Activated B cell treated with CpG ODN at 0.5 μM for 24 hours (primary cell): ENCODE measurements around the gene PKP1. TPM values are rescaled to one million over a fixed set of nuclear protein-coding genes. Genes with fewer than 3 reads are reported as not detected.
"Not testable (repeated sequence)": the region's sequence is repeated elsewhere in the genome, so short reads cannot be mapped to it uniquely, and the experiment has no call there.

Experiments used
- ATAC-seq: fragments of 200-7000 bp; cut with Tn5 transposase; one replicate; pipeline ENCODE4 v1.10.0; 2021; ENCODE audit warnings: low read depth, mild to moderate bottlenecking, moderate library complexity
- CTCF ChIA-PET: fragments of 350-600 bp; sonication (Branson Sonifier 250); formaldehyde crosslinking; loops from one replicate; lab custom pipeline; 2021; ENCODE audit warnings: antibody characterized with exemption; lab: Charles Lee
- POLR2A ChIA-PET: fragments of 350-600 bp; sonication (Branson Sonifier 250); formaldehyde crosslinking; loops from one replicate; lab custom pipeline; 2021; ENCODE audit warnings: antibody characterized with exemption; lab: Charles Lee
- DNase-seq: peaks from one replicate; pipeline ENCODE4 v3.0.0; 2022
- H3K27ac Mint-ChIP-seq: one replicate; pipeline ENCODE4 v1.8.0; 2020; ENCODE audit warnings: mixed read lengths
- H3K27me3 Mint-ChIP-seq: one replicate; pipeline ENCODE4 v1.8.0; 2021; ENCODE audit warnings: mixed read lengths
- H3K36me3 Mint-ChIP-seq: one replicate; pipeline ENCODE4 v1.8.0; 2021; ENCODE audit warnings: low read depth, mixed read lengths
- H3K4me1 Mint-ChIP-seq: one replicate; pipeline ENCODE4 v1.8.0; 2021; ENCODE audit warnings: mixed read lengths
- H3K4me3 Mint-ChIP-seq: one replicate; pipeline ENCODE4 v1.8.0; 2020; ENCODE audit warnings: mild to moderate bottlenecking, mixed read lengths
- H3K9me3 Mint-ChIP-seq: one replicate; pipeline ENCODE4 v1.8.0; 2020; ENCODE audit warnings: mixed read lengths
- CTCF ChIP-seq: fragments of 200-600 bp; IDR thresholded peaks from one replicate; pipeline ENCODE4 v1.8.0; 2022; ENCODE audit warnings: antibody characterized with exemption, mild to moderate bottlenecking
- intact Hi-C: fragments of 100-400 bp; cut with micrococcal nuclease; formaldehyde crosslinking; loops from one replicate; pipeline ENCODE4 v1.15.1; 2024
- total RNA-seq: library from RNA; stranded (reverse); gene quantifications from 2 replicates; pipeline ENCODE4 v1.2.3, GENCODE V29; 2022

The PKP1 gene
- total RNA-seq, 1 donor from 2014 or later = not detected

GRCh38 chr1:201253411-201253810, 29.9 kb upstream of the PKP1 start:
- ATAC-seq (no peak), DNase-seq (no peak)
- H3K27me3 Mint-ChIP-seq = peaks cover 7% of the 10 kb centered on the region
- H3K4me3 Mint-ChIP-seq = no peak overlapping the region
- no peak for TF ChIP-seq CTCF
- intact Hi-C loops = no loop called here
- POLR2A ChIA-PET = no interaction called here
- H3K36me3 Mint-ChIP-seq = no peaks in the 10 kb centered on the region
- no peaks in the 10 kb centered on the region for H3K4me1 Mint-ChIP-seq
- H3K9me3 Mint-ChIP-seq = no peaks in the 10 kb centered on the region
- CTCF ChIA-PET = no interaction called here
- H3K27ac Mint-ChIP-seq = no peak overlapping the region

- H3K27me3 Mint-ChIP-seq = peaks cover 7% of the 10 kb centered on the region
- CTCF ChIA-PET = no interaction called here
- H3K9me3 Mint-ChIP-seq = no peaks in the 10 kb centered on the region
- DNase-seq (no peak), ATAC-seq (no peak)
- no peak for TF ChIP-seq CTCF
- intact Hi-C loops = loop anchor here (1.0 kb wide), 1 partner anchor 154 kb away; no protein-coding TSS in a partner anchor
- H3K36me3 Mint-ChIP-seq = no peaks in the 10 kb centered on the region
- no peak overlapping the region for H3K4me3 Mint-ChIP-seq
- POLR2A ChIA-PET = no interaction called here
- no peaks in the 10 kb centered on the region for H3K4me1 Mint-ChIP-seq
- H3K27ac Mint-ChIP-seq = no peak overlapping the region
Observed at GRCh38 chr1:201253906-201254624, 29.2 kb upstream of the PKP1 start.

GRCh38 chr1:201254625-201255478, 28.5 kb upstream of the PKP1 start:
- intact Hi-C loops = loop anchor here (1.0 kb wide), 1 partner anchor 153 kb away; no protein-coding TSS in a partner anchor
- Mint-ChIP-seq H3K9me3 (no peaks in the 10 kb centered on the region), H3K27me3 (peaks cover 8% of the 10 kb centered on the region), H3K36me3 (no peaks in the 10 kb centered on the region), H3K4me3 (no peak overlapping the region), H3K4me1 (no peaks in the 10 kb centered on the region), H3K27ac (no peak overlapping the region)
- ChIA-PET CTCF (no interaction called here), POLR2A (no interaction called here)
- ATAC-seq (peak; percentile 52), DNase-seq (peak; percentile 53)
- TF ChIP-seq CTCF = peak; percentile 23

- Mint-ChIP-seq H3K27ac (no peak overlapping the region), H3K27me3 (peaks cover 13% of the 10 kb centered on the region), H3K4me1 (no peaks in the 10 kb centered on the region), H3K9me3 (no peaks in the 10 kb centered on the region), H3K4me3 (no peak overlapping the region), H3K36me3 (no peaks in the 10 kb centered on the region)
- TF ChIP-seq CTCF = no peak
- DNase-seq (no peak), ATAC-seq (no peak)
- CTCF ChIA-PET = no interaction called here
- intact Hi-C loops = no loop called here
- POLR2A ChIA-PET = no interaction called here
Observed at GRCh38 chr1:201255479-201256362, 27.6 kb upstream of the PKP1 start.

- CTCF ChIA-PET, H3K9me3 Mint-ChIP-seq, DNase-seq, intact Hi-C loops, ATAC-seq, H3K4me3 Mint-ChIP-seq, H3K4me1 Mint-ChIP-seq, H3K36me3 Mint-ChIP-seq, POLR2A ChIA-PET, H3K27ac Mint-ChIP-seq: not testable (repeated sequence)
- peaks cover 23% of the 10 kb centered on the region for H3K27me3 Mint-ChIP-seq
Observed at GRCh38 chr1:201258132-201258531, 25.2 kb upstream of the PKP1 start.
